ENCODE measurements around the gene TGIF1. TPM values are rescaled to one million over a fixed set of nuclear protein-coding genes. Genes with fewer than 3 reads are reported as not detected.

The TGIF1 gene
- polyA plus RNA-seq, 3 donors, result 32.2 to 109 (median 39.8) TPM

DNA sequence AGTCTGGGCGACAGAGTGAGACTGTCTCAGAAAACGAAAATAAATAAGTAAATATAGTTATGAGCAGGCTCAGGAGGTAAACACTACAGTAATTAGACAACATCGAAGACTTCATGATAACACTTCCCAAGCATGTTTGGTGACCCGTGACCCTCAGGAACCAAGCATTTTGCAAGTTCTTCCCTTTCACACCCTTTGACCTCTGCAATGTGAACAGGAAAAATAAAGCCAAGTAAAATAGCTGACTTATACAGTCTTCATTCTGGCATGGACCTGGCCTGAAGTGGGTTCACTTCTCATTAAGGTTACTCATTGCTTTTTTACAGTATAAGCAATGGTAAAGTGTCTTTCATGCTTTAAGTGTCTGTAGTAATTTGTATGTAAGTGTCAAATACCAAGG is 15.3 kb upstream of the TGIF1 start:
- H3K4me3 Mint-ChIP-seq, result no peak overlapping the region
- no CpG with 5 or more reads among the region's 4 CpGs for WGBS (ENCODE audit: insufficient coverage)
- no peak for DNase-seq
- H3K9ac ChIP-seq (ENCODE audit: insufficient read depth, low read length, poor library complexity, severe bottlenecking), result no peak overlapping the region
- no peaks in the 10 kb centered on the region for H3K27me3 ChIP-seq (ENCODE audit: control insufficient read depth in 2 of 2, insufficient read depth in 2 of 2, low read length in 2 of 2)
- H3K4me3 ChIP-seq (replicated peaks in 1 of 3; ENCODE audit: low read depth in 2 of 3, low read length in 3 of 3), result no peak overlapping the region
- H3K4me2 ChIP-seq (replicated peaks; ENCODE audit: extremely low read depth, low read length, poor library complexity, severe bottlenecking), result no peak overlapping the region
- TF ChIP-seq, protein P1, sequence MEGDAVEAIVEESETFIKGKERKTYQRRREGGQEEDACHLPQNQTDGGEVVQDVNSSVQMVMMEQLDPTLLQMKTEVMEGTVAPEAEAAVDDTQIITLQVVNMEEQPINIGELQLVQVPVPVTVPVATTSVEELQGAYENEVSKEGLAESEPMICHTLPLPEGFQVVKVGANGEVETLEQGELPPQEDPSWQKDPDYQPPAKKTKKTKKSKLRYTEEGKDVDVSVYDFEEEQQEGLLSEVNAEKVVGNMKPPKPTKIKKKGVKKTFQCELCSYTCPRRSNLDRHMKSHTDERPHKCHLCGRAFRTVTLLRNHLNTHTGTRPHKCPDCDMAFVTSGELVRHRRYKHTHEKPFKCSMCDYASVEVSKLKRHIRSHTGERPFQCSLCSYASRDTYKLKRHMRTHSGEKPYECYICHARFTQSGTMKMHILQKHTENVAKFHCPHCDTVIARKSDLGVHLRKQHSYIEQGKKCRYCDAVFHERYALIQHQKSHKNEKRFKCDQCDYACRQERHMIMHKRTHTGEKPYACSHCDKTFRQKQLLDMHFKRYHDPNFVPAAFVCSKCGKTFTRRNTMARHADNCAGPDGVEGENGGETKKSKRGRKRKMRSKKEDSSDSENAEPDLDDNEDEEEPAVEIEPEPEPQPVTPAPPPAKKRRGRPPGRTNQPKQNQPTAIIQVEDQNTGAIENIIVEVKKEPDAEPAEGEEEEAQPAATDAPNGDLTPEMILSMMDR (IDR thresholded peaks at IDR 0.05), result no peak
- H3K36me3 Mint-ChIP-seq, result no peaks in the 10 kb centered on the region
- H2AFZ ChIP-seq (ENCODE audit: insufficient read depth, low read depth, low read length, poor library complexity, severe bottlenecking), result no peak overlapping the region
- no peaks in the 10 kb centered on the region for H3K36me3 ChIP-seq (replicated peaks in 1 of 2; ENCODE audit: control insufficient read depth in 1 of 2, insufficient read depth in 2 of 2, low read length in 2 of 2)
- H3K79me2 ChIP-seq (ENCODE audit: insufficient read depth, low read length), result no peaks in the 10 kb centered on the region
- H3K27ac Mint-ChIP-seq, result no peak overlapping the region
- no peaks in the 10 kb centered on the region for H3K4me1 ChIP-seq (ENCODE audit: control insufficient read depth in 1 of 2, insufficient read depth in 2 of 2, low read length in 2 of 2)
- H3K27ac ChIP-seq (ENCODE audit: low read depth in 1 of 2, low read length in 2 of 2), result no peak overlapping the region
- no peaks in the 10 kb centered on the region for H4K20me1 ChIP-seq (ENCODE audit: insufficient read depth, low read length)
- H3K9me3 Mint-ChIP-seq, result no peaks in the 10 kb centered on the region
- no peaks in the 10 kb centered on the region for H3K4me1 Mint-ChIP-seq
- no peaks in the 10 kb centered on the region for H3K9me3 ChIP-seq (replicated peaks in 1 of 2; ENCODE audit: control insufficient read depth in 1 of 2, insufficient read depth in 1 of 2, low read length in 2 of 2)
- peaks cover 0 to 2% (median 1%) of the 10 kb centered on the region in 3 donors for H3K27me3 Mint-ChIP-seq (ENCODE audit: low read depth in 3 of 3)
- intact Hi-C loops (cut with micrococcal nuclease), result no loop called here

GRCh38 chr18:3440341-3440740 is 9.6 kb upstream of the TGIF1 start:
- H3K4me3 ChIP-seq (replicated peaks in 1 of 3; ENCODE audit: low read depth in 2 of 3, low read length in 3 of 3), result no peak overlapping the region
- H3K9ac ChIP-seq (ENCODE audit: insufficient read depth, low read length, poor library complexity, severe bottlenecking), result no peak overlapping the region
- peaks cover 0 to 4% of the 10 kb centered on the region in 2 donors for H3K4me1 ChIP-seq (ENCODE audit: control insufficient read depth in 1 of 2, insufficient read depth in 2 of 2, low read length in 2 of 2)
- no CpG with 5 or more reads among the region's 5 CpGs for WGBS (ENCODE audit: insufficient coverage)
- H2AFZ ChIP-seq (ENCODE audit: insufficient read depth, low read depth, low read length, poor library complexity, severe bottlenecking), result no peak overlapping the region
- no peaks in the 10 kb centered on the region for H3K9me3 ChIP-seq (replicated peaks in 1 of 2; ENCODE audit: control insufficient read depth in 1 of 2, insufficient read depth in 1 of 2, low read length in 2 of 2)
- Mint-ChIP-seq H3K27ac (no peak overlapping the region), H3K4me1 (peaks cover 4% of the 10 kb centered on the region), H3K9me3 (no peaks in the 10 kb centered on the region), H3K27me3 (ENCODE audit: low read depth in 3 of 3) (peaks cover 0 to 4% (median 1%) of the 10 kb centered on the region in 3 donors), H3K4me3 (no peak overlapping the region), H3K36me3 (no peaks in the 10 kb centered on the region)
- H4K20me1 ChIP-seq (ENCODE audit: insufficient read depth, low read length), result no peaks in the 10 kb centered on the region
- peaks cover 0 to 3% of the 10 kb centered on the region in 2 donors for H3K27me3 ChIP-seq (ENCODE audit: control insufficient read depth in 2 of 2, insufficient read depth in 2 of 2, low read length in 2 of 2)
- no peak overlapping the region for H3K4me2 ChIP-seq (replicated peaks; ENCODE audit: extremely low read depth, low read length, poor library complexity, severe bottlenecking)
- intact Hi-C loops (cut with micrococcal nuclease), result loop anchor here in 1 of 2 donors (10.0 kb wide), 2 partner anchors 446 to 786 kb away; partner anchors contain the start of gene SMCHD1
- H3K36me3 ChIP-seq (replicated peaks in 1 of 2; ENCODE audit: control insufficient read depth in 1 of 2, insufficient read depth in 2 of 2, low read length in 2 of 2), result no peaks in the 10 kb centered on the region
- no peak overlapping the region for H3K27ac ChIP-seq (ENCODE audit: low read depth in 1 of 2, low read length in 2 of 2)
- TF ChIP-seq, protein P1 (IDR thresholded peaks at IDR 0.05), result no peak
- DNase-seq, result no peak
- H3K79me2 ChIP-seq (ENCODE audit: insufficient read depth, low read length), result no peaks in the 10 kb centered on the region

All from CD14-positive monocyte (primary cell).